ENCODE data around the gene PTGER4.

- TF ChIP-seq CTCF (IDR thresholded peaks at IDR 0.05) (no peak), POLR2AphosphoS5 (IDR thresholded peaks at IDR 0.05) (no peak), POLR2A (IDR thresholded peaks at IDR 0.05; ENCODE audit: low read depth) (no peak)
Measured at GRCh38 chr5:40674661-40675235, 5.0 kb upstream of the PTGER4 start.
